GM12891 (cell line): ENCODE data around the gene CGB1.

Experiments used
- POLR2A ChIP-seq: IDR thresholded peaks from 2 replicates; pipeline ENCODE4 v1.6.1; 2011; ENCODE audit warnings: low read depth, low read length, control low read depth
- POLR2AphosphoS5 ChIP-seq: IDR thresholded peaks from 2 replicates; pipeline ENCODE4 v1.6.1; 2011; ENCODE audit warnings: low read depth, low read length, control low read depth
- POU2F2 ChIP-seq: IDR thresholded peaks from 2 replicates; pipeline ENCODE4 v1.6.1; 2011; ENCODE audit warnings: low read depth, mild to moderate bottlenecking, control low read depth, low read length, moderate library complexity
- SPI1 ChIP-seq: IDR thresholded peaks from 2 replicates; pipeline ENCODE4 v1.6.1; 2011; ENCODE audit warnings: low read depth, low read length, control low read depth
- TAF1 ChIP-seq: IDR thresholded peaks from 2 replicates; pipeline ENCODE4 v1.6.1; 2011; ENCODE audit warnings: low read depth, low read length, control low read depth

GRCh38 chr19:49061445-49061844 lies 24.8 kb upstream of the CGB1 start:
- TF ChIP-seq POLR2AphosphoS5 (no peak), POLR2A (no peak), SPI1 (no peak), POU2F2 (no peak), TAF1 (no peak)
